PC-3 (cell line): ENCODE results near the gene PEX13.

Experiments used
- CTCF ChIP-seq: fragments of 300-600 bp; sonication (generic); conservative IDR thresholded peaks from 2 replicates; pipeline ENCODE4 v1.5.1; 2017; ENCODE audit warnings: antibody characterized with exemption, low read depth, mild to moderate bottlenecking, low read length
- EZH2 ChIP-seq: fragments of 300-600 bp; sonication (generic); IDR thresholded peaks from one replicate; pipeline ENCODE4 v1.6.1; 2017; ENCODE audit warnings: antibody characterized with exemption, mild to moderate bottlenecking, low read length; ENCODE audit not compliant: unreplicated experiment
- EZH2phosphoT487 ChIP-seq: fragments of 300-600 bp; sonication (generic); IDR thresholded peaks from 2 replicates; pipeline ENCODE4 v1.6.1; 2018; ENCODE audit warnings: mild to moderate bottlenecking, antibody characterized with exemption, low read length, borderline replicate concordance

DNA sequence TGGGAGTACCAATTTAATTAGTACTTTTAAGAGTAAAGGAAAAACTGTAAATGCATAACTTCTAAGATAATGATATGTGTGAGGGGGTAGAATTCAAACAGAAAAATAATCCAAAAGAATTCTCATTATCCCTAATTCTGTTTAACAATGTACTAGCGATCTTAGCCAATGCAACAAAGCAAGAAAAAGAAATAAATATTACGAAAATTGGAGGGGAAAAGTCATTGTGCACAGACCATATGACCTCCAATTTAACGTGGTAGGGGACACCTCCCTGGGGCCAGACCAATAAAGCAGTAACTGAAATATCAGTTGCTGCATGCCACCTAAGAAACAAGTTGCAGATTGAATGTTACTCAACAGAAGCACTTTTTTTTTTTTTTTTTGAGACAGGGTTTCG lies 25.9 kb upstream of the PEX13 start:
- TF ChIP-seq EZH2 (no peak), CTCF (no peak), EZH2phosphoT487 (no peak)
